ENCODE measurements around the gene FCRLA.

DNA sequence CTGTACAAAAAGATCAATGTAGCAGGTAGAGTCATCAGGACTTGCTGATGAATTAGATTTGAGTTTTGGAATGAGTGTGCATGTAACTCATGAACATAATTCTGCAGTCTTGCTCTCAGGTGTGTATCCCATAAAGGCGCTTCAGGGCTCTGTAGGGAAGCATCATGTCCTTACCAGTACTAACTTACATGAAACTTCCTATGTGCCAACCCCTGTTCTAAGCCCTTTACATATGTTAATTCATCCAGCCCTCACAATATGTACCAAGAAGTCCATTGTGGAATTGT lies 12.2 kb downstream of the FCRLA start:
- no peak for TF ChIP-seq CTCF (conservative IDR thresholded peaks at IDR 0.05; ENCODE audit: low read length)
- TF ChIP-seq EZH2phosphoT487 (IDR thresholded peaks at IDR 0.05; ENCODE audit: borderline replicate concordance, low read depth, low read length) = no peak

All from OCI-LY7 (cell line).